Neural progenitor cell (in vitro differentiated cells): ENCODE data around the gene AMIGO1.

Source experiments
- CTCF ChIP-seq: fragments of 200-600 bp; sonication (generic); IDR thresholded peaks from 2 replicates; pipeline ENCODE4 v1.5.1; 2017; ENCODE audit warnings: antibody characterized with exemption, mild to moderate bottlenecking
- EZH2 ChIP-seq: fragments of 200-600 bp; sonication (generic); IDR thresholded peaks from 2 replicates; pipeline ENCODE4 v1.6.1; 2017; ENCODE audit warnings: antibody characterized with exemption, mild to moderate bottlenecking, moderate library complexity
- EZH2phosphoT487 ChIP-seq: fragments of 200-600 bp; sonication (generic); IDR thresholded peaks from 2 replicates; pipeline ENCODE4 v1.6.1; 2017; ENCODE audit warnings: antibody characterized with exemption

GRCh38 chr1:109537450-109538178 lies 28.1 kb upstream of the AMIGO1 start:
- TF ChIP-seq CTCF (no peak), EZH2phosphoT487 (no peak), EZH2 (no peak)
